Activated CD4-positive, alpha-beta T cell treated with anti-CD3 and anti-CD28 coated beads for 4 hours (primary cell): ENCODE data around the gene PALD1.
"Not testable (repeated sequence)": the region's sequence is repeated elsewhere in the genome, so short reads cannot be mapped to it uniquely, and the experiment has no call there.

ENCODE experiments used
- DNase-seq, 2 donors: peaks; one replicate each; pipeline ENCODE4 v3.0.0-alpha.2; 2020

The PALD1 gene

GRCh38 chr10:70592746-70593512 is 114.4 kb downstream of the PALD1 start:
- no peak for DNase-seq

GRCh38 chr10:70593513-70593890 is 114.9 kb downstream of the PALD1 start:
- no peak for DNase-seq

- no peak for DNase-seq
These were observed 115.6 kb downstream of the PALD1 start for GRCh38 chr10:70594161-70594560.

GRCh38 chr10:70595566-70596016 is 117.0 kb downstream of the PALD1 start:
- DNase-seq: no peak

GRCh38 chr10:70596110-70596798 is 117.7 kb downstream of the PALD1 start:
- no peak for DNase-seq

GRCh38 chr10:70596860-70597809 is 118.6 kb downstream of the PALD1 start:
- no peak for DNase-seq

- DNase-seq: no peak
These were observed 119.6 kb downstream of the PALD1 start for GRCh38 chr10:70597856-70598815.

- no peak for DNase-seq
These were observed 120.3 kb downstream of the PALD1 start for GRCh38 chr10:70598857-70599295.

GRCh38 chr10:70599319-70599718 is 120.8 kb downstream of the PALD1 start:
- DNase-seq: no peak

- DNase-seq: no peak
These were observed 121.2 kb downstream of the PALD1 start for GRCh38 chr10:70599791-70600190.

GRCh38 chr10:70600512-70601395 is 122.2 kb downstream of the PALD1 start:
- DNase-seq: no peak

- DNase-seq: no peak
These were observed 123.2 kb downstream of the PALD1 start for GRCh38 chr10:70601746-70602145.

GRCh38 chr10:70602665-70603448 is 124.3 kb downstream of the PALD1 start, which contains the start of gene PRF1:
Gene PRF1, minus strand, starts transcription at chr10:70602741. Its CDS starts 1,839 bp downstream, at chr10:70600902.
- peak; percentile 51 to 74 for DNase-seq

GRCh38 chr10:70603449-70603801 is 124.9 kb downstream of the PALD1 start:
- no peak for DNase-seq

- DNase-seq: no peak
These were observed 125.5 kb downstream of the PALD1 start for GRCh38 chr10:70604106-70604505.

GRCh38 chr10:70605161-70605560 is 126.6 kb downstream of the PALD1 start:
- no peak for DNase-seq

GRCh38 chr10:70607936-70608335 is 129.4 kb downstream of the PALD1 start:
- DNase-seq: no peak

- no peak for DNase-seq
These were observed 135.4 kb downstream of the PALD1 start for GRCh38 chr10:70613941-70614340.

- not testable (repeated sequence) for DNase-seq
These were observed 135.8 kb downstream of the PALD1 start for GRCh38 chr10:70614364-70614763.

GRCh38 chr10:70615211-70615610 is 136.6 kb downstream of the PALD1 start:
- DNase-seq: no peak
